GM11168 (cell line): ENCODE measurements around the gene SRL.
"Not testable (repeated sequence)": the region's sequence is repeated elsewhere in the genome, so short reads cannot be mapped to it uniquely, and the experiment has no call there.

Experiments
- in situ Hi-C: fragments of 300-500 bp; cut with MboI; formaldehyde crosslinking; loops from one replicate; pipeline ENCODE4 v1.12.0; 2022; ENCODE audit warnings: low sequenced_read_pairs; ENCODE audit not compliant: unreplicated experiment

SRL gene

DNA sequence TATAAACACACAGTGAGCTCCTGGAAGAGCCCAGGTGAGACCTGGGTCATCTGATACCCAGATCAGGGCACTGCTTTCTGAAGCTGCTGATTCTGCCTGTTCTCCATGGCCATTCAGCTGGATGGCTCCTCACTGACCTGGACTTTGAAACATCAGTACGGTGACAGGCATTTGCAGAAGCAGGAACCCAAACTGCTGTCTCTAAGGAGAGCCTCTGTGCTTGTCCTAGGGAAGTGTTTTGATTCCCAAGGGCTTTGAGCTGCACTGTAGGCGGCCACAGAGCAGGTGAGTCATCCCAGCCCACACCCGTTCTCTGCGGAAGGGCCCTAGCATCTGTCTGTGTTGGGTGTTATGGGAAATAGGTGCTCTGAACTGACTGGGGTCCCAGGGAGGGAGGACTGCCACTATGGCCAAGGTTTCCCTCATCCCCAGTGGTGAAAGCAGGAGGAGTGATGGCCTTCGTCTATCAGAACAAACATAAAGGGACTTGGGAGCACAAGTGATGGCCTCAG is 64.9 kb downstream of the SRL start:
- in situ Hi-C loops: no loop called here

DNA sequence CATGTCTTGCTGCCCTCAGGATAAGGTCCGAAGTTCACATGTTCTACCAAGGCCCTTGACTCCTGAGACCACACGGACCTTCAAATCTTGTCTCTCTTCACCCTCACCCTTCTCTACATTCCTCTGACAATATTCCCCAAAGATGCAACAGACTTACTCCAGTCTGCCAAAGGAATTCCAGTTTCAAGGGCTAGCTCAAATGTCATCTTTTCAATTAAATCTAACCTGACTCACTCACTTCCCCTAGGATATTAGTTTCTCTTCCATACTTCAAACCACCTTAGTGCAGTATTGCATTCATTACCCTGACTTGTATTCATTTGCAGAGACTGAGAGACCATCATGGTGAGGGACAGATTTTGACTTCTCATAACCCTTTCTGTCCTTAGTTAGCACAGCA is 66.0 kb downstream of the SRL start:
- in situ Hi-C loops: no loop called here

DNA sequence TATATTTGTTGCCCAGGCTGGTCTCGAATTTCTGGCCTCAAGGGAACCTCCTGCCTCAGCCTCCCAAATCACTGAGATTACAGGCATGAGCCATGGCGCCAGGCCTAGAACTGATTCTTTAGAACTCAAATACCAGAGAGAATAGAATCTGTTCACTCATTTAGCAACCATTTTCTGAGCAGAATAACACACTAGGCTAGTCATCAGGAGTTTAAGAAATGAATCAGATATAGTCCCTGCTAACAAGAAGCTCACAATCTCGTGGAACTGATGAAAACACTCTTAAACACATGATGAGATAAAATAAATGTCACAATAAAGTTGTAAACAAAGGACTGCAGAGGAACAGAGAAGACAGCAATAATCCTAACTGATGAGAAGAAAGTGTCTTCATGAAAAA is 69.8 kb downstream of the SRL start:
- in situ Hi-C loops: no loop called here

DNA sequence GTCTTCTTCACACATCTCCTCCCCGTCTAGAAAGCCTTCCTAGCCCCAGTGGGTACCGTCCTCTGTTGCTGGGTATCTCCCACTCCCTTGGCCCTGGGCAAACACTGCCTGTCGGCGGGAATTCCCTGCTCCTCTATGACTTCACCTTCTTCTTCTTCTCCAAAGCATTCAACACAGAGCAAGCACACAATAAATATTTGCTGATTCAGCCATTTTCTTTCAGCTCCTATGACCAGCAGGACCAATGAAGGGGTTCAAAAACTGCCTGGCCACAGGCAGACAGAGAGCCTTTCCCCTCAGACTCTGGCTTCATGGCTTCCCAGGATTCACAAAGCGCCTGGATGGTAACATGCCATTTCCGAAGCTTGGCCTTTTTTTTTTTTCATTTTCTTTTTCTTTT is 72.5 kb downstream of the SRL start:
- in situ Hi-C loops: no loop called here

DNA sequence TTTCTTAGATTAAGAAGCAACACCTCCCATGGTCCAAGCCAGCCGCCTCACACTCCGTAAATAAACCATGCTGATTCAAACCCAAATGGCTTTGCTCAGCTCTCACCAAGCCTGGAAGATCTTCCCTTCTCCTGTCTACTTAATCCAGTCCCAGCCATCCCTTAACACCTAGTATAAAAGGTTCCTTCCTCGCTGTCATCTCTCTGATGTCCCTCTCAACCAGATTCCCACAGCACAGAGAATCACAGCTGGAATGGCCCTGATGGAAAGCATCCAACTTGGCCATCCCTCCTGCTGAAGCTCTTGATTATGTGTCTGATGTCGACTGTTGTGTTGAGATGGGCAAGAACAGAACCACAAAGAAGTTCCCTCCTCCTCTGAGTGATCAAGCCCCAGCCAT is 75.1 kb downstream of the SRL start:
- in situ Hi-C loops: no loop called here

DNA sequence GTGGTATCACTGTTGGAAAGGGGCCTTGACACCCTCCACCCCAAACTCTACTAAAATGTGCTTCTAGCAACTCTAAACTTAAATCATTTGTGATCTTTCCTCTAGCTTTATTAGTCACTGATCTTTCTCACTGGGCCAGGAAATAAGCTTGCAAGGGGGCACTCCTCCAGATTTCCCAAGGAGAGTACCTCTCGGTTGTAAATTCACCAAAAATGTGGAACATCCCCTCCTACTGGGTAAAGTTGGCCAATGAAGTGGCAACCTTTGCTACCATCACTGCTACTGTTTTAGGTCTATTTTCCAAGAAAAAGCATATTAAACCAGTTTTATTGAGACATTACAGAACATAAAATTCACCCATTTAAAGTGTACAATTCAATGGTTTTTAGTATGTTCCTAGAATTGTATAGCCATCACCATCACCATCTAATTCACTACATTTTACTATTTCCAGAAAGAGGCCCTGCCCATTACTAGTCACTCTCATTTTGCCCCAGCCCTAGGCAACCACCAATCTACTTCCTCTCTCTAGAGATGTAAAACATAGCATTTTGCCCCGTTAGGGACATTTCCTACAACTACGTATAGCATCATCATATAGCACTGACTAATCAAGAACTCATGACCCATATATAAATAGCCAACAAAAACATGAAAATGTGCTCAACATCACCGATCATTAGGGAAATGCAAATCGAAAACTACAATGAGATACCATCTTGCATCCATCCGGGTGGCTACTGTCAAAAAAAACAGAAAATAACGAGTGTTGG is 81.0 kb downstream of the SRL start:
- in situ Hi-C loops: no loop called here

DNA sequence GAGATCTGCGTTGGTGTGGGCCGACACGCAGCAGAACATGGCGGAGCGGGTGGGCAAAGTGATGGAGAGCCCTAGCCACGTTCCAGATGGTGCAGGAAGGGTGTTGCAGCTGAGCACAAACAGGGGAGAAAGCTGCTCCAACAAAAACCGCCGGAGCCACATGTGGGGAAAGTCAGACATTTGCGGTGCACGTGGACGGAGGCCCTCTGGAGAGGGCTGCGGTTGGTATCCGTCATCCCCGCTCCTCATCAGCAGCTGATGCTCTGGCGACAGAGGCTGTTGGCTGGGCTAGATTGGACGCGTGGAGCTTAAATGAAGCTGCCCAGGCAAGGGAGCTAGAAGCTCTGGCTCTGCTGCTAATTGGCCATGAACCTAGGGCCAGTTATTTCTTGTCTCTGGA is 82.2 kb downstream of the SRL start:
- in situ Hi-C loops: no loop called here

DNA sequence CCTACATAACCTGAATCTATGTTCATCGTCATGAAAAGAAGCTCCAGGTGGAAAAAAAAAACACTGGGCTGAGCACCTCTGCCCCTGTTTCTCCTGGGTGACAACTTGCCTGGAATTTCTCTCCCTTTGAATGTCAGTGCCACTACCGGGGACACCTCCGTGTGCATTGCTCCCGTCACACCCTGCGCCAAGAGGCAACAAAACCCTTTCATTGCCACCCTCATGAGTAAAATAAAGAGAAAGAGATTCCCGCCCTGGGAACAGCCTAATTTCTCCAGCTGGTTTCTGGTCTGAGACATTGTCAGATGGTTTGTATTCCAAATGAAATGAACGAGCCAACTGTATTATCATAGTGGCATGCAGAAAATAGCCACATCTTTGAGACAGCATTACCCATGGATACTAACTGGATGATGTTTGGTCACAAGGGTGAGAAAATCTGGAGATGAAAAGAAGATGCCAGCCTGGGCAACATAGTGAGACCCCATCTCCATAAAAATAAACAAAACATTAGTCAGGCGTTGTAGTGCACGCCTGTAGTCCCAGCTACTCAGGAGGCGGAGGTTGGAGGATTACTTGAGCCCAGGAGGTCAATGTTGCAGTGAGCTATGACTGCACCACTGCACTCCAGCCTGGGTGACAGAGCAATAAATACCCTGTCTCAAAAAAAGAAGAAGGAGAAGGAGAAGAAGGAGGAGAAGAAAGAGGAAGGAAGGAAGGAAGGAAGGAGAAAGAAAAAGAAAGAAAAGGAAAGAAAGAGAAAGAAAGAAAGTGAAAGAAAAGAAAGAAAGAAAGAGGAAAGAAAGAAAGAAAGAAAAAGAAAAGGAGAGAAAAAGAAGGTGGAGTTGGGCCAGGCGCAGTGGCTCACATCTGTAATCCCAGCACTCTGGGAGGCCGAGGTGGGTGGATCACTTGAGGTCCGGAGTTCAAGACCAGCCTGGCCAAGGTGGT is 83.5 kb downstream of the SRL start:
- in situ Hi-C loops: no loop called here

DNA sequence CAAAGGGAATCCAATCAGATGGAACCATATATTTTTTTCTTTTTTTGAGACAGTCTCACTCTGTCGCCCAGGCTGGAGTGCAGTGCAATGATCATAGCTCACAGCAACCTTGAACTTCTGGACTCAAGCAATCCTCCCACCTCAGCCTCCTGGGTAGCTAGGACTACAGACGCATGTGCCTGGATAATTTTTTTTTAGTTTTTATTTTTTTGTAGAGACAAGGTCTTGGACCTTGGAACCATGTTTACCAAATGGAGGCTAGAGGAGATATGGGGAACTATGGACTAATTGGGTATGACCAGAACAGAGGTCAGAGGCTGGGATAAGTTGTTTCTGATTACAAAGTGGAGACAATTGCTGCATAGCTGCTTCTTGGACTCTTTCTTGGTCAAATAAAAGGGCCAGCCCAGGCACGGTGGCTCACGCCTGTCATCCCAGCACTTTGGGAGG is 84.5 kb downstream of the SRL start:
- in situ Hi-C loops: no loop called here

DNA sequence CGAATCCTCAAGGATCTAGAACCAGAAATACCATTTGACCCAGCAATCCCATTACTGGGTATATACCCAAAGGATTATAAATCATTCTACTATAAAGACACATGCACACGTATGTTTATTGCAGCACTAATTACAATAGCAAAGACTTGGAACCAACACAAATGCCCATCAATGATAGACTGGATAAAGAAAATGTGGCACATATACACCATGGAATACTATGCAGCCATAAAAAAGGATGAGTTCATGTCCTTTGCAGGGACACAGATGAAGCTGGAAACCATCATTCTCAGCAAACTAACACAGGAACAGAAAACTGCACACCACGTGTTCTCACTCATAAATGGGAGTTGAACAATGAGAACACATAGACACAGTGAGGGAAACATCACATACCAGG is 85.4 kb downstream of the SRL start:
- in situ Hi-C loops: not testable (repeated sequence)

DNA sequence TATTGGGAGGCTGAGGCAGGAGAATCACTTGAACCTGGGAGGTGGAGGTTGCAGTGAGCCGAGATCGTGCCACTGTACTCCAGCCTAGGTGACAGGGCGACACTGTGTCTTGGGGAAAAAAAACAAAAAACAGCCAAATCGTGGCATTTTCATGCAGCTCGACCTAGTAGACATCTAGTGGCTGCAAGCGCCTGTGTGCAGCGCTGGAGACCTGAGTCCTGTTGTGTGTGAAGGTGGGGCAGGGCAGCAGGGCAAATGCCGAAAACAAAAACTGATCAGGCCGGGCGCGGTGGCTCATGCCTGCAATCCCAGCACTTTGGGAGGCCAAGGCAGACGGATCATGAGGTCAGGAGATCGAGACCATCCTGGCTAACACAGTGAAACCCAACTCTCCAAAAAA is 88.5 kb downstream of the SRL start:
- in situ Hi-C loops: not testable (repeated sequence)

DNA sequence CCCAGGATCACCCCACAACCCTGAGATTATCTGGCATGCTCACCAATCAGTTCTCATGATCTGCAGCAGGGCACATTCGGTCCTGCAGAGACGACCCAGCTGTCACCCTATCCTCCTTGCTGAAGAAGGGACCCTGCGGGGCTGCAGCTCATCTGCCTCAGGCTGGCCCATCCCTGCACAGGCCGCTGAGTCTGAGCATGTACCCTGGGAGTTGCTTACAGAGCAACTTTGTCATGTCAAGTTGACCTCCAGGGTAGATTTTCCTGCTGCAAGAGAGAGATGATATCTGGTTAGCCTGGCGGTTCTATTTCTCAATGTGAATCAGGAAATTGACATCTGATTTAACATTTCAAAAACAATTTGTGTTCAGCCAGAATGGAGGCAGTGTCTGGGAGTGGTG is 89.6 kb downstream of the SRL start:
- in situ Hi-C loops: no loop called here

DNA sequence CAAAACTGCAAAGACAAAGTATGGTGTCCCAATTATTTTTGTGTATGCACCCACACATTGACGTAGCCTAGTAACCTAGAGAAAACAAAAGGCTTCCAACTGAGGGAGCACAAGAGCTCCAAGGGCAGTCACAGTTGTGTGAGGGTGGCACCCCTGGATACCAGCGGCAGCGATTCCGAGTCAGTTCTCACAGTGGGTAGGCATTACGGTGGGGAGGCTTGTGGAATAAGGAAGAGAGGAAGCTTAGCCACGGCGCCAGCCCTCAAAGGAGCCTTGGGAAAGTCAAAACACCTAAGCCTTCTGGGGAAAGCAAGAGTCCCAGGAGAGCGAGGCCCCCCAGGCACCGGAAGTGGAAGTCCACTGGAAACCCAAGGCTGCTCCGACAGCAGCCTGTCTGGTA is 94.6 kb downstream of the SRL start:
- in situ Hi-C loops: no loop called here

DNA sequence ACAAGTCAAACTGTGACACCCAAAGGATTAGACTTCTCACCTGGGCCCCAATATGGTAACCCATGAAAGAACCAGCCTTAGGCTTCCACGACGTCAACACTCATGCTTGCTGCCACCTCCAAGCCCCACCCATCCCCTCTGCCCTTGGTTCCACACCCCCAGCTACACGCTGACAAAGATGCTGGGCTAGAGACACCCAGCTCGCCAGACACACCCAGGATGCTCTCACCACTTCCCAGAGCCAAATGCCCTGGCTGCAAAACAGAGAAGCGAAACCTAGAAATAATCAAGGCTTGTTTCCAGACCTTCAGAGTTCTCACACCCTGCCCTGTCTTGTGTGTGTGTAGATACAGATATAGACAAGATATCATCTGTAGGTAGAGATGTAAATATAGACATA is 99.6 kb downstream of the SRL start:
- in situ Hi-C loops: no loop called here

DNA sequence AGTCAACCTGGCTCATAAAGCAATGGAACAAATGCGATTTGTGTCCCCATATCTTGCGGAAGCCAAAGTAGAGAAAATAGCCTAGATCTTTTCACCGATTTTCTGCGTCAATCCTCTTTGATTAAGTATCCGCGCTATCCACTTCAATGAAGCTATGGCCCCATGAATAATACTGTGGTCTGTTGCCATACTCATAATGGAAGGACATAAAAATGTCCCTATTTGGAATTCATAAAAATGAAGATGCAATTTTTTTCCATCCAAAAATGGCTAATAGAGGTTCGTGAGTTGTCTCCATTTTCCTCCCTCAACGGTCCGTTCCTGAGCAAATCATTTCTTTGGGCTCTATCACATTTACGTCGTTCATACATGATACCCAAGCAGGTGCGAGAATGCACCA is 100.3 kb downstream of the SRL start:
- in situ Hi-C loops: no loop called here

DNA sequence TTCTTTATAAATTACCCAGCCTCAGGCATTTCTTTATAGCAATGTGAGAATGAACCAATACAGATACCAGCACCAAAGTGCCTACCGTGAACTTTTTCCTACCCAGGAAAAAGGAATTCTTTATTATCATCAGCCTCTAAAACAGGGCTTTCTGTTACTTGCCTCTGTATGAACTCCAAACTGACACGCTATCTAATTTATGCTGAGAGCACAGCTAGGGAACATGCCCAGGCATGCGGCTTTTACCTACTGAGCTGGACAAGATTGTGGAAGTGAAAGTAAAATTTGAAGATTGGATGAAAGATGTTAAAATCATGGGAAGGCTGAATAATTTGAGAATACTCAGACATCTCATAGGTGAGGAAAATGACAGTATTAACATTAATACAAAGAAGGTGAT is 101.2 kb downstream of the SRL start:
- in situ Hi-C loops: no loop called here

DNA sequence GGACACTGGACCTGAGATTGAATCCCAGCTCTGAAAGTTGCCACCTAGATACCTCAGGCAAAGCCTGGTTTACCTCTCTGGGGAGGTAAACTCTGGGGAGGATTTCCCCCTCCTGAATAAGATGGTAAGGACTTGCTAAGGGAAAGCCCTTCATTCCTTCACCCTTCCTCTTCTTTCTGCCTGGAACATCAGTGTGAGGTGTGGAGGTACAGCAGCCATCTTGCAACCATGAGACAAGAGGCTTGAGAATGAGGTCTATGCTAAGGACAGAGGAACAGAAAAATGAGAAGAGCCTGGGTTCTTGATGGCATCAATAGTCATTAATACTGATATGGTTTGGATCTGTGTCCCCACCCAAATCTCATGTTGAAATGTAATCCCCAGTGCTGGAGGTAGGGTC is 101.9 kb downstream of the SRL start:
- in situ Hi-C loops: no loop called here
